Stimulated activated CD8-positive, alpha-beta memory T cell treated with anti-CD3 and anti-CD28 coated beads, Interleukin-4, amount 100 ng/mL, for 4 hours (primary cell): ENCODE data around the gene CLASRP.
A peak's percentile ranks its signal among the peaks of the same experiment; 100 is the strongest.

ENCODE experiments used
- DNase-seq, 2 donors: peaks; one replicate each; pipeline ENCODE4 v3.0.0-alpha.2; 2020; ENCODE audit warnings: low read depth in 2 of 2, low spot score in 1 of 2

The CLASRP gene

GRCh38 chr19:45059258-45059965, 20.6 kb downstream of the CLASRP start:
- DNase-seq = peak; percentile 64 to 77

- DNase-seq = no peak
Observed at GRCh38 chr19:45061965-45062364, 23.1 kb downstream of the CLASRP start.

- DNase-seq = no peak
Observed at GRCh38 chr19:45063851-45064801, 25.3 kb downstream of the CLASRP start.

- DNase-seq = no peak
Observed at GRCh38 chr19:45066921-45067661, 28.2 kb downstream of the CLASRP start.

- no peak for DNase-seq
Observed at GRCh38 chr19:45068041-45068440, 29.2 kb downstream of the CLASRP start.

- DNase-seq = no peak
Observed at GRCh38 chr19:45069056-45069455, 30.2 kb downstream of the CLASRP start.

GRCh38 chr19:45070214-45070613, 31.4 kb downstream of the CLASRP start:
- DNase-seq = no peak

- no peak for DNase-seq
Observed at GRCh38 chr19:45070861-45071544, 32.2 kb downstream of the CLASRP start.

- DNase-seq = no peak
Observed at GRCh38 chr19:45071545-45071938, 32.7 kb downstream of the CLASRP start.

- no peak for DNase-seq
Observed at GRCh38 chr19:45071969-45072790, 33.3 kb downstream of the CLASRP start.

- no peak for DNase-seq
Observed at GRCh38 chr19:45074744-45075300, 36.0 kb downstream of the CLASRP start.

- DNase-seq = no peak
Observed at GRCh38 chr19:45075301-45076028, 36.6 kb downstream of the CLASRP start.

GRCh38 chr19:45076029-45076850, 37.4 kb downstream of the CLASRP start, which contains the start of gene ZNF296:
Gene ZNF296 (minus strand): TSS chr19:45076478. CDS start chr19:45076373, 105 bp downstream.
- DNase-seq = peak; percentile 33 to 64

GRCh38 chr19:45076851-45077730, 38.2 kb downstream of the CLASRP start:
- DNase-seq = no peak

- no peak for DNase-seq
Observed at GRCh38 chr19:45078390-45079062, 39.7 kb downstream of the CLASRP start.

- peak; percentile 54 for DNase-seq
Observed at GRCh38 chr19:45079063-45079910, 40.4 kb downstream of the CLASRP start, which contains the start of gene GEMIN7. Gene GEMIN7 (plus strand): TSS chr19:45079260. CDS start chr19:45090115, 10,855 bp downstream.
